Retina (tissue), 1 donor: ENCODE data around the gene HDAC11.
"Not testable (repeated sequence)": the region's sequence is repeated elsewhere in the genome, so short reads cannot be mapped to it uniquely, and the experiment has no call there.

Experiments
- DNase-seq: peaks from one replicate; pipeline ENCODE4 v3.0.0-alpha.2; 2016

Gene HDAC11

GRCh38 chr3:13470894-13471574 lies 9.1 kb upstream of the HDAC11 start:
- DNase-seq: no peak

GRCh38 chr3:13472286-13472685 lies 7.8 kb upstream of the HDAC11 start:
- DNase-seq: no peak

GRCh38 chr3:13473020-13473419 lies 7.1 kb upstream of the HDAC11 start:
- DNase-seq: no peak

GRCh38 chr3:13474021-13474420 lies 6.1 kb upstream of the HDAC11 start:
- no peak for DNase-seq

GRCh38 chr3:13474776-13475303 lies 5.3 kb upstream of the HDAC11 start:
- DNase-seq: no peak

- no peak for DNase-seq
These were observed 4.1 kb upstream of the HDAC11 start for GRCh38 chr3:13475871-13476590.

- peak; percentile 41 for DNase-seq
These were observed 2.2 kb upstream of the HDAC11 start for GRCh38 chr3:13477943-13478342.

GRCh38 chr3:13479332-13479581 lies 849 bp upstream of the HDAC11 start:
- DNase-seq: no peak

GRCh38 chr3:13480340-13481318 lies 523 bp downstream of the HDAC11 start:
- DNase-seq: peak; percentile 80

GRCh38 chr3:13482106-13482690 lies 2.1 kb downstream of the HDAC11 start:
- DNase-seq: no peak

- DNase-seq: no peak
These were observed 3.2 kb downstream of the HDAC11 start for GRCh38 chr3:13483286-13483685.

- no peak for DNase-seq
These were observed 4.0 kb downstream of the HDAC11 start for GRCh38 chr3:13483988-13484695.

GRCh38 chr3:13484851-13485590 lies 4.9 kb downstream of the HDAC11 start:
- no peak for DNase-seq

- DNase-seq: not testable (repeated sequence)
These were observed 5.8 kb downstream of the HDAC11 start for GRCh38 chr3:13485630-13486562.

- DNase-seq: no peak
These were observed 7.3 kb downstream of the HDAC11 start for GRCh38 chr3:13487403-13487802.

- no peak for DNase-seq
These were observed 11.3 kb downstream of the HDAC11 start for GRCh38 chr3:13491206-13491974.

GRCh38 chr3:13492048-13492447 lies 11.9 kb downstream of the HDAC11 start:
- DNase-seq: no peak

GRCh38 chr3:13492976-13493866 lies 13.1 kb downstream of the HDAC11 start:
- no peak for DNase-seq
